PC-3 (cell line): Measurements from ENCODE around the gene KRTAP10-9. TPM values are rescaled to one million over a fixed set of nuclear protein-coding genes. Genes with fewer than 3 reads are reported as not detected.

ENCODE experiments used
- ATAC-seq: fragments of 200-7000 bp; cut with Tn5 transposase; 2 replicates; pipeline ENCODE4 v1.9.1; 2020; ENCODE audit warnings: mild to moderate bottlenecking, moderate library complexity
- Bru-seq: library from RNA; stranded (reverse); fragments of 400-500 nt; gene quantifications from one replicate; lab custom pipeline; 2021; lab: Mats Ljungman, UMichigan
- BruChase-seq, 2 experiments: library from RNA; stranded (reverse); fragments of 400-500 nt; gene quantifications; one replicate each; lab custom pipeline; 2021; lab: Mats Ljungman, UMichigan
- BruUV-seq: library from RNA; stranded (reverse); fragments of 400-500 nt; replicated peaks from 2 replicates; lab custom pipeline; 2021; lab: Mats Ljungman, UMichigan
- CTCF ChIA-PET: fragments of 300-600 bp; sonication (Branson Sonifier 250); formaldehyde crosslinking; loops from one replicate; lab custom pipeline; 2022; ENCODE audit warnings: antibody characterized with exemption; lab: Charles Lee
- POLR2A ChIA-PET: fragments of 300-600 bp; sonication (Branson Sonifier 250); formaldehyde crosslinking; loops from one replicate; lab custom pipeline; 2022; ENCODE audit warnings: antibody characterized with exemption; ENCODE audit not compliant: unreplicated experiment; lab: Charles Lee
- DNase-seq: peaks from one replicate; pipeline ENCODE4 v3.0.0-alpha.2; 2015
- H2AFZ ChIP-seq: fragments of 300-600 bp; sonication (generic); 2 replicates; pipeline ENCODE4 v1.6.0; 2016; ENCODE audit warnings: antibody characterized with exemption, low read length
- H3F3A ChIP-seq: fragments of 300-600 bp; sonication (generic); one replicate; pipeline ENCODE4 v1.6.0; 2017; ENCODE audit warnings: antibody characterized with exemption, low read length, control low read depth, mild to moderate bottlenecking; ENCODE audit not compliant: unreplicated experiment
- H3K27ac ChIP-seq: fragments of 300-600 bp; sonication (generic); 2 replicates; pipeline ENCODE4 v1.5.1; 2016; ENCODE audit warnings: mild to moderate bottlenecking, low read length
- H3K27me3 ChIP-seq: fragments of 300-600 bp; sonication (generic); 2 replicates; pipeline ENCODE4 v1.6.1; 2016; ENCODE audit warnings: low read length, mixed read lengths
- H3K36me3 ChIP-seq: fragments of 300-600 bp; sonication (generic); 2 replicates; pipeline ENCODE4 v1.6.1; 2016; ENCODE audit warnings: low read depth, mixed run types, low read length, mixed read lengths
- H3K4me1 ChIP-seq: fragments of 300-600 bp; sonication (generic); 2 replicates; pipeline ENCODE4 v1.5.1; 2016; ENCODE audit warnings: low read length; ENCODE audit not compliant: insufficient read depth
- H3K4me2 ChIP-seq: fragments of 300-600 bp; sonication (generic); 2 replicates; pipeline ENCODE4 v1.6.0; 2016; ENCODE audit warnings: low read length
- H3K4me3 ChIP-seq: fragments of 300-600 bp; sonication (generic); 2 replicates; pipeline ENCODE4 v1.5.1; 2016; ENCODE audit warnings: mild to moderate bottlenecking, low read length, mixed read lengths
- H3K79me2 ChIP-seq: fragments of 300-600 bp; sonication (generic); 2 replicates; pipeline ENCODE4 v1.6.1; 2017; ENCODE audit warnings: low read length, mixed read lengths
- H3K9ac ChIP-seq: fragments of 300-600 bp; sonication (generic); 2 replicates; pipeline ENCODE4 v1.6.0; 2016; ENCODE audit warnings: mild to moderate bottlenecking, low read length
- H3K9me2 ChIP-seq: fragments of 300-600 bp; sonication (generic); replicated peaks from 2 replicates; pipeline ENCODE4 v1.6.1; 2016; ENCODE audit warnings: mixed run types, low read length, mixed read lengths
- H3K9me3 ChIP-seq: fragments of 300-600 bp; sonication (generic); 2 replicates; pipeline ENCODE4 v1.6.1; 2016; ENCODE audit warnings: low read length, mixed read lengths
- H4K20me1 ChIP-seq: fragments of 300-600 bp; sonication (generic); 2 replicates; pipeline ENCODE4 v1.6.1; 2016; ENCODE audit warnings: low read length, mixed read lengths
- EZH2 ChIP-seq: fragments of 300-600 bp; sonication (generic); IDR thresholded peaks from one replicate; pipeline ENCODE4 v1.6.1; 2017; ENCODE audit warnings: antibody characterized with exemption, mild to moderate bottlenecking, low read length; ENCODE audit not compliant: unreplicated experiment
- EZH2phosphoT487 ChIP-seq: fragments of 300-600 bp; sonication (generic); IDR thresholded peaks from 2 replicates; pipeline ENCODE4 v1.6.1; 2018; ENCODE audit warnings: mild to moderate bottlenecking, antibody characterized with exemption, low read length, borderline replicate concordance
- intact Hi-C: fragments of 100-400 bp; cut with micrococcal nuclease; formaldehyde crosslinking; loops from 2 replicates; pipeline ENCODE4 v1.9.0; 2023
- long read RNA-seq: library from polyadenylated mRNA; unstranded; transcript quantifications from one replicate; pipeline ENCODE4 v2.0.0, GENCODE V29; 2021; ENCODE audit not compliant: unreplicated experiment
- total RNA-seq: library from RNA; depleted of rRNA; stranded (reverse); fragments of >200 nt; gene quantifications from 2 replicates; pipeline ENCODE4 v1.2.3, GENCODE V29; 2014; rRNA removed
- TF ChIP-seq, protein P1 (sequence below): fragments of 300-600 bp; sonication (generic); conservative IDR thresholded peaks from 2 replicates; pipeline ENCODE4 v1.5.1; 2017; ENCODE audit warnings: antibody characterized with exemption, low read depth, mild to moderate bottlenecking, low read length

The KRTAP10-9 gene, protein sequence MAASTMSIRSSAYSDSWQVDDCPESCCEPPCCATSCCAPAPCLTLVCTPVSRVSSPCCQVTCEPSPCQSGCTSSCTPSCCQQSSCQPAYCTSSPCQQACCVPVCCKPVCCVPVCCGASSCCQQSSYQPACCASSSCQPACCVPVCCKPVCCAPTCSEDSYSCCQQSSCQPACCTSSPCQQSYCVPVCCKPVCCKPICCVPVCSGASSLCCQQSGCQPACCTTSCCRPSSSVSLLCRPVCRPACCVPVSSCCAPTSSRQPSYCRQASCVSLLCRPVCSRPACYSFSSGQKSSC
- total RNA-seq (not detected in 2 replicates), Bru-seq, nascent RNA (not detected), BruChase-seq, experiment 1, labeled RNA remaining after a 6-hour chase (not detected), BruChase-seq, experiment 2, labeled RNA remaining after a 2-hour chase (not detected)
- long read RNA-seq, result 0 reads

GRCh38 chr21:44626673-44627143 is at the start of gene KRTAP10-9:
Gene KRTAP10-9 (plus strand): TSS chr21:44627093. CDS start chr21:44627172, 79 bp downstream.
- H3K36me3 ChIP-seq, result no peaks in the 10 kb centered on the region
- no peaks in the 10 kb centered on the region for H3F3A ChIP-seq
- no peaks in the 10 kb centered on the region for H4K20me1 ChIP-seq
- H3K4me2 ChIP-seq, result no peak within 1 kb of the TSS
- DNase-seq (no peak), ATAC-seq (no peak)
- H2AFZ ChIP-seq, result no peak within 1 kb of the TSS
- TF ChIP-seq, protein P1, sequence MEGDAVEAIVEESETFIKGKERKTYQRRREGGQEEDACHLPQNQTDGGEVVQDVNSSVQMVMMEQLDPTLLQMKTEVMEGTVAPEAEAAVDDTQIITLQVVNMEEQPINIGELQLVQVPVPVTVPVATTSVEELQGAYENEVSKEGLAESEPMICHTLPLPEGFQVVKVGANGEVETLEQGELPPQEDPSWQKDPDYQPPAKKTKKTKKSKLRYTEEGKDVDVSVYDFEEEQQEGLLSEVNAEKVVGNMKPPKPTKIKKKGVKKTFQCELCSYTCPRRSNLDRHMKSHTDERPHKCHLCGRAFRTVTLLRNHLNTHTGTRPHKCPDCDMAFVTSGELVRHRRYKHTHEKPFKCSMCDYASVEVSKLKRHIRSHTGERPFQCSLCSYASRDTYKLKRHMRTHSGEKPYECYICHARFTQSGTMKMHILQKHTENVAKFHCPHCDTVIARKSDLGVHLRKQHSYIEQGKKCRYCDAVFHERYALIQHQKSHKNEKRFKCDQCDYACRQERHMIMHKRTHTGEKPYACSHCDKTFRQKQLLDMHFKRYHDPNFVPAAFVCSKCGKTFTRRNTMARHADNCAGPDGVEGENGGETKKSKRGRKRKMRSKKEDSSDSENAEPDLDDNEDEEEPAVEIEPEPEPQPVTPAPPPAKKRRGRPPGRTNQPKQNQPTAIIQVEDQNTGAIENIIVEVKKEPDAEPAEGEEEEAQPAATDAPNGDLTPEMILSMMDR, result no peak
- TF ChIP-seq EZH2phosphoT487 (no peak), EZH2 (no peak)
- ChIA-PET POLR2A (no interaction called here), CTCF (no interaction called here)
- peaks cover 10% of the 10 kb centered on the region for H3K9me3 ChIP-seq
- H3K9ac ChIP-seq, result no peak within 1 kb of the TSS
- no peaks in the 10 kb centered on the region for H3K9me2 ChIP-seq
- no peaks in the 10 kb centered on the region for H3K4me1 ChIP-seq
- no peak within 1 kb of the TSS for H3K27ac ChIP-seq
- H3K4me3 ChIP-seq, result no peak within 1 kb of the TSS
- H3K79me2 ChIP-seq, result no peaks in the 10 kb centered on the region
- BruUV-seq, result no TSS peak
- no peaks in the 10 kb centered on the region for H3K27me3 ChIP-seq
- intact Hi-C loops, result no loop called here

- TF ChIP-seq EZH2, result no peak
- TF ChIP-seq, protein P1, result no peak
- TF ChIP-seq EZH2phosphoT487, result no peak
- H3K9me2 ChIP-seq, result no peaks in the 10 kb centered on the region
- no peak overlapping the region for H3K9ac ChIP-seq
- no peaks in the 10 kb centered on the region for H3K27me3 ChIP-seq
- H4K20me1 ChIP-seq, result no peaks in the 10 kb centered on the region
- 0 out of 2 replicates have a peak, but pooled peaks cover 5% of the 10 kb centered on the region for H3K9me3 ChIP-seq
- BruUV-seq, result no TSS peak
- H2AFZ ChIP-seq, result no peak overlapping the region
- H3K27ac ChIP-seq, result no peak overlapping the region
- ATAC-seq (no peak), DNase-seq (no peak)
- intact Hi-C loops, result no loop called here
- H3K36me3 ChIP-seq, result no peaks in the 10 kb centered on the region
- H3K79me2 ChIP-seq, result no peaks in the 10 kb centered on the region
- ChIA-PET POLR2A (no interaction called here), CTCF (no interaction called here)
- H3K4me3 ChIP-seq, result no peak overlapping the region
- peaks cover 8% of the 10 kb centered on the region; the same call in 1 of the 2 replicates for H3K4me1 ChIP-seq
- H3F3A ChIP-seq, result no peaks in the 10 kb centered on the region
- no peak overlapping the region for H3K4me2 ChIP-seq
These were observed 48.4 kb upstream of the KRTAP10-9 start for GRCh38 chr21:44578371-44579055.
